SK-N-MC (cell line): ENCODE measurements around the gene UQCC2.

ENCODE experiments used
- EZH2 ChIP-seq: fragments of 200-600 bp; sonication (generic); IDR thresholded peaks from one replicate; pipeline ENCODE4 v1.6.1; 2017; ENCODE audit warnings: antibody characterized with exemption
- POLR2AphosphoS5 ChIP-seq: IDR thresholded peaks from 2 replicates; pipeline ENCODE4 v1.6.1; 2012; ENCODE audit warnings: mild to moderate bottlenecking, low read depth, low read length, borderline replicate concordance

GRCh38 chr6:33747823-33748222 is 36.3 kb upstream of the UQCC2 start:
- TF ChIP-seq EZH2 (no peak), POLR2AphosphoS5 (no peak)
